ENCODE measurements around the gene GATA6. TPM values are rescaled to one million over a fixed set of nuclear protein-coding genes. Genes with fewer than 3 reads are reported as not detected.
"Not testable (repeated sequence)": the region's sequence is repeated elsewhere in the genome, so short reads cannot be mapped to it uniquely, and the experiment has no call there.

The GATA6 gene
- total and polyA plus RNA-seq, 7 experiments from 2014 or later = 0.19 to 0.44 TPM; not detected in 5

DNA sequence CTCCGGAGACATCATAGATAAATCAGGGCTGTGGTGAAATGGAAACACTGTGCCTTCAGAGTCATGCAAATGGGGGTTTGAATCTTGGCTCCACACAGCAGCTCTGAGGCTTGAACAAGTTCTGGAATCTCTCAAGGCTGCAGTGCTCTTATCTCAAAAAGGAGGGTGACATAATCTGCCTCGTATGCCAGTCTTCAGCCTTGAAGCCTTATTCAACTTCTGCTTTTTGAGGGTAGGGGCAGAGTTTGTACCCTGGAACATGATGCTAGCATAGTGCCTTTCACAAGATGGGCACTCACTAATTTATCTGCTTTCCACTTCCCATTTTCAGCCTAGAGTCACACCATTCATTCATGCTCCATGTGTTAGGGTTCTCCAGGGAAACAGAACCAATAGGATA lies 42.3 kb downstream of the GATA6 start:
- Mint-ChIP-seq H3K4me3 (no peak overlapping the region), H3K4me1 (no peaks in the 10 kb centered on the region)

DNA sequence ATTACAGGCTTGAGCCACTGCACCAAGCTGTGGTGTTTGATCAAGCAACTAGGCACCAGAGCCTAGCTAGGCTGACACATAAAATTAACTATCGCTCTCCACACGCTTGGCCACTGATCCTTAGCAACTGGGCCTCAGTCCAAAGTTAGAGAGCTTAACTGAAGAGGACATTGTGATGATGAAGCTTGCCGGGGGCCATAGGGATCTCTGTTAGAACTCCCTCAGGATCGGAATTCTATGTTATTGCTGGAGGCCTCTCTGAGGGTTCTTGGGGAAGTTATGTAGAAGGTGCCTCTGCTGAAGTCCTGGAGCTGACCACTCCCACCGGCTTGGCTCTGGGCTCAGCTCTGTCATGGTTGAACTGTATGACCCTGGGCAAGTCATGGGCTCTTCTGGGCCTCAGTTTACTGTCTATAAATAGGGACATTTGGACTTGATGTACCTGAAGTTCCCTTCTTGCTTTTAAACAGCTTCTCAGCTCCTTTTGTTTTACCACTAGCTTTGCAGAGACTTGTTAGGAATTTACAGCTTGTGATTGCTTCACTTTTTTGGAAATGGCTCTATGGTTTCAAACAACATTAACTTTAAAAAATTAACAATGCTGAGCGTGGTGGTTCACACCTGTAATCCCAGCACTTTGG lies 44.1 kb downstream of the GATA6 start:
- Histone ChIP-seq H3K27me3 (ENCODE audit: control insufficient read depth in 2 of 2, insufficient read depth in 2 of 2, low read length in 2 of 2) (no peaks in the 10 kb centered on the region), H3K9me3 (ENCODE audit: control insufficient read depth in 2 of 3, low read length in 3 of 3) (no peaks in the 10 kb centered on the region), H3K36me3 (ENCODE audit: control insufficient read depth in 2 of 3, insufficient read depth in 3 of 3, low read length in 3 of 3) (no peaks in the 10 kb centered on the region), H3K27ac (ENCODE audit: low read depth, low read length) (no peak overlapping the region), H3K4me3 (ENCODE audit: low read length) (no peak overlapping the region), H3K4me1 (ENCODE audit: control insufficient read depth in 2 of 2, insufficient read depth in 2 of 2, low read length in 2 of 2) (no peaks in the 10 kb centered on the region)
- Mint-ChIP-seq H3K27me3 (peaks cover 0 to 9% (median 6%) of the 10 kb centered on the region in 5 donors), H3K4me1 (no peaks in the 10 kb centered on the region), H3K36me3 (no peaks in the 10 kb centered on the region), H3K9me3 (peaks cover 0 to 3% (median 0%) of the 10 kb centered on the region in 11 donors), H3K4me3 (no peak overlapping the region), H3K27ac (no peak overlapping the region)
- ChIA-PET CTCF (no interaction called here), POLR2A (no interaction called here)
- ATAC-seq (no peak), DNase-seq (no peak)
- intact Hi-C loops (cut with micrococcal nuclease) = no loop called here

More for the DNA sequence above, 42.3 kb downstream of the GATA6 start:
- ATAC-seq (peak; percentile 14), DNase-seq (no peak)
- Histone ChIP-seq H3K4me1 (ENCODE audit: control insufficient read depth in 2 of 2, insufficient read depth in 2 of 2, low read length in 2 of 2) (no peaks in the 10 kb centered on the region), H3K4me3 (ENCODE audit: low read length) (no peak overlapping the region), H3K9me3 (ENCODE audit: control insufficient read depth in 2 of 3, low read length in 3 of 3) (no peaks in the 10 kb centered on the region), H3K27ac (ENCODE audit: low read depth, low read length) (no peak overlapping the region), H3K36me3 (ENCODE audit: control insufficient read depth in 2 of 3, insufficient read depth in 3 of 3, low read length in 3 of 3) (no peaks in the 10 kb centered on the region), H3K27me3 (ENCODE audit: control insufficient read depth in 2 of 2, insufficient read depth in 2 of 2, low read length in 2 of 2) (no peaks in the 10 kb centered on the region)
- no peaks in the 10 kb centered on the region for H3K36me3 Mint-ChIP-seq
- CTCF ChIA-PET = no interaction called here
- no peaks in the 10 kb centered on the region for H3K9me3 Mint-ChIP-seq
- peaks cover 3 to 12% (median 9%) of the 10 kb centered on the region in 5 donors for H3K27me3 Mint-ChIP-seq
- no peak overlapping the region for H3K27ac Mint-ChIP-seq
- intact Hi-C loops (cut with micrococcal nuclease) = no loop called here
- POLR2A ChIA-PET = no interaction called here

DNA sequence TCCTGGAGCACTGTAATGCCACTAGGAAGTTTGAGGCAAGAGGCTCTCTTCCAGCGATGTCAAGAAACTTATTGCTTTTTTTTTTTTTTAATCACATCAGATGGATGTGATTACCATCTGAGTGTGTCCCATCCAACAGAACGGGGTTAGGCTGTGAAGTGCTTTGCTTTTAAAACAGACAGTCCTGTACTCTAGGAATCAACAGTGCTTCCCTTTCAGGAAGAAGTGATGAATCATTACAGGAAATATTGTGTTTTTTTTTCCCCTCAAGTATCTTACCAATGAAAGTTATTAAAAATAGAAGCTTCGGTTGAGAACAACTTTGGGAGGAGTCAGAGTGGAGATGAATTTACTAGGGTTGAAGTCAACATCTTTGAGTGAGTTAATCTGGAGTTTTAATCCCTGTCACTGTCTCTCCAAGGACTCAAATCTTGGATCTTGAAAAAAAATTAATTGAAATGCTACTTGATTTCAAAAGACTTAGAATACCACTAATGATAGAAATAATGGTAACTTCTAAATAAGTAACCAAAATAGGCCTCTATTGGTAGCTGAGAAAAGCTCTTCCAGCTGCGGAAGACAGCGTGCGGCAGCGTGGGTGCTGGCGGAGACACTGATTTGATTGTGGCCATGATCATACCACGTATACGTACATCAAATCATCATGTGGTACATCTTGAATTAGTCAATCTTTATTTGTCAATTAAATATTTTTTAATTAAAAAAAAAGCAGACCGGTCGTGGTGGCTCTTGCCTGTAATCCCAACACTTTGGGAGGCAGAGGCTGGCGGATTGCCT lies 45.5 kb downstream of the GATA6 start:
- H3K27ac Mint-ChIP-seq = no peak overlapping the region
- no peaks in the 10 kb centered on the region for H3K4me1 Mint-ChIP-seq
- Histone ChIP-seq H3K9me3 (ENCODE audit: control insufficient read depth in 2 of 3, low read length in 3 of 3) (no peaks in the 10 kb centered on the region), H3K27me3 (ENCODE audit: control insufficient read depth in 2 of 2, insufficient read depth in 2 of 2, low read length in 2 of 2) (no peaks in the 10 kb centered on the region), H3K4me3 (ENCODE audit: low read length) (no peak overlapping the region), H3K4me1 (ENCODE audit: control insufficient read depth in 2 of 2, insufficient read depth in 2 of 2, low read length in 2 of 2) (no peaks in the 10 kb centered on the region), H3K27ac (ENCODE audit: low read depth, low read length) (no peak overlapping the region), H3K36me3 (ENCODE audit: control insufficient read depth in 2 of 3, insufficient read depth in 3 of 3, low read length in 3 of 3) (no peaks in the 10 kb centered on the region)
- H3K36me3 Mint-ChIP-seq = no peaks in the 10 kb centered on the region
- H3K9me3 Mint-ChIP-seq = peaks cover 0 to 3% (median 0%) of the 10 kb centered on the region in 11 donors
- POLR2A ChIA-PET = no interaction called here
- H3K27me3 Mint-ChIP-seq = peaks cover 0 to 11% (median 4%) of the 10 kb centered on the region in 5 donors
- DNase-seq (no peak), ATAC-seq (no peak)
- CTCF ChIA-PET = no interaction called here
- intact Hi-C loops (cut with micrococcal nuclease) = no loop called here
- no peak overlapping the region for H3K4me3 Mint-ChIP-seq

GRCh38 chr18:22218835-22219234 lies 49.4 kb downstream of the GATA6 start:
- no peak overlapping the region for H3K27ac ChIP-seq (ENCODE audit: low read depth, low read length)
- ATAC-seq (no peak), DNase-seq (no peak)
- no peaks in the 10 kb centered on the region for H3K36me3 Mint-ChIP-seq
- H3K4me3 ChIP-seq (ENCODE audit: low read length) = no peak overlapping the region
- no peak overlapping the region for H3K4me3 Mint-ChIP-seq
- no peaks in the 10 kb centered on the region for H3K9me3 ChIP-seq (ENCODE audit: control insufficient read depth in 2 of 3, low read length in 3 of 3)
- peaks cover 0 to 4% (median 0%) of the 10 kb centered on the region in 5 donors for H3K27me3 Mint-ChIP-seq
- intact Hi-C loops (cut with micrococcal nuclease) = no loop called here
- H3K27ac Mint-ChIP-seq = no peak overlapping the region
- no peaks in the 10 kb centered on the region for H3K27me3 ChIP-seq (ENCODE audit: control insufficient read depth in 2 of 2, insufficient read depth in 2 of 2, low read length in 2 of 2)
- peaks cover 0 to 5% of the 10 kb centered on the region in 2 donors for H3K4me1 ChIP-seq (ENCODE audit: control insufficient read depth in 2 of 2, insufficient read depth in 2 of 2, low read length in 2 of 2)
- H3K36me3 ChIP-seq (ENCODE audit: control insufficient read depth in 2 of 3, insufficient read depth in 3 of 3, low read length in 3 of 3) = no peaks in the 10 kb centered on the region
- CTCF ChIA-PET = no interaction called here
- H3K9me3 Mint-ChIP-seq = peaks cover 0 to 6% (median 3%) of the 10 kb centered on the region in 11 donors
- POLR2A ChIA-PET = no interaction called here
- H3K4me1 Mint-ChIP-seq = peaks cover 0 to 6% (median 4%) of the 10 kb centered on the region in 7 donors

DNA sequence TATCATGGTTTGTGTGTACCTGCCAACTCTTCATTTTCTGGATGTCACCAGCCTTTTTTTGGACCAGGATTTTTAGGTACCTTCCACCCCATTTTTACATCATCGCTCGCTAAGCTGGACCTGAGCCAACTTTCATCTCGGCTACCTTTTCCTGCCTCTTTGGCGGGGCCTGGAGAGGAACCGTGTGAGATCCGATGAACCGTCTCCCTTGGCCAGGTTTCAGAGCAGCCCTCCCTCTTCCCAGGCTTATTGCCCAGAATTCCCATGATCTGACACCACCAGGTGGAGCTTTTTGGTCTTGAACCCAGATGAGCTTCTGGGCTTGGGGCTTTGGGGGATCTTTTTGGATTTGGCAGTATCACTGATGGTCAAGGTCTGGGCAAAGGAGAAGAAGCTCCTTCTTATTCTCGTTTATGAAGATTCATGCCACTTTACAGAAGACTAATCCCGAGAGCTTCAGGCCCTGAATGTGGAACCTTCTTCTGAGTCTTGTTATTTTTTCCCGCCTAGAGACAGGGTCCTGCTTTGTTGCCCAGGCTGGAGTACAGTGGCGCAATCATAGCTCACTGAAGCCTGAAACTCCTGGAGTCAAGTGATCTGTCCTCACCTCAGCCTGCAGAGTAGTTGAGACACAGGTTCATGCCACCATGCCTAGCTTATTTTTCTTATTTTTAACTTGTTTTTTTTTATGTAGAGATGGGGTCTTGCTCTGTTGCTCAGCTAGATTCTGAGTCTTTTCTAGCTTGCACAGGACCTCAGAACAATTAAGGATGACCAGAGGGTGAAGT lies 50.4 kb downstream of the GATA6 start:
- POLR2A ChIA-PET = no interaction called here
- no peaks in the 10 kb centered on the region for H3K36me3 ChIP-seq (ENCODE audit: control insufficient read depth in 2 of 3, insufficient read depth in 3 of 3, low read length in 3 of 3)
- no peak overlapping the region for H3K4me3 Mint-ChIP-seq
- H3K4me1 Mint-ChIP-seq = peaks cover 0 to 6% (median 4%) of the 10 kb centered on the region in 7 donors
- no peaks in the 10 kb centered on the region for H3K36me3 Mint-ChIP-seq
- H3K27me3 ChIP-seq (ENCODE audit: control insufficient read depth in 2 of 2, insufficient read depth in 2 of 2, low read length in 2 of 2) = no peaks in the 10 kb centered on the region
- no peak for DNase-seq
- CTCF ChIA-PET = interaction anchor here (0.6 kb wide), 1 partner anchor 92 kb away, joined by 3 read pairs; no protein-coding TSS in a partner anchor
- ATAC-seq = no peak
- intact Hi-C loops (cut with micrococcal nuclease) = no loop called here
- H3K4me1 ChIP-seq (ENCODE audit: control insufficient read depth in 2 of 2, insufficient read depth in 2 of 2, low read length in 2 of 2) = peaks cover 0 to 5% of the 10 kb centered on the region in 2 donors
- no peaks in the 10 kb centered on the region for H3K9me3 ChIP-seq (ENCODE audit: control insufficient read depth in 2 of 3, low read length in 3 of 3)
- no peak overlapping the region for H3K4me3 ChIP-seq (ENCODE audit: low read length)
- H3K9me3 Mint-ChIP-seq = peaks cover 0 to 6% (median 3%) of the 10 kb centered on the region in 11 donors
- no peak overlapping the region for H3K27ac Mint-ChIP-seq
- H3K27ac ChIP-seq (ENCODE audit: low read depth, low read length) = no peak overlapping the region
- H3K27me3 Mint-ChIP-seq = peaks cover 0 to 4% (median 0%) of the 10 kb centered on the region in 5 donors

DNA sequence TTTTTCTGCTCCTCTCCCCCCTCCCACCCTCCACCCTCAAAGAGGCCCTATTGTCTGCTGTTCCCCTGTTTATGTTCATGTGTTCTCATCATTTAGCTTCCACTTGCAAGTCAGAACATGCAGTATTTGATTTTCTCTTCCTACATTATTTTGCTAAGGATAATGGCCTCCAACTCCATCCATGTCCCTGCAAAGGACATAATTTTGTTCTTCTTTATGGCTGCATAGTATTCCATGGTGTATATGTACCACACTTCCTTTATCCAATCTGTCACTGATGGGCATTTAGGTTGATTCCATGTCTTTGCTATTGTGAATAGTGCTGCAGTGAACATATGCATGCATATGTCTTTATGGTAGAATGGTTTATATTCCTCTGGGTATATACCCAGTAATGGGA lies 51.2 kb downstream of the GATA6 start:
- H3K4me1 Mint-ChIP-seq; ATAC-seq; DNase-seq; CTCF ChIA-PET; H3K36me3 ChIP-seq (ENCODE audit: control insufficient read depth in 2 of 3, insufficient read depth in 3 of 3, low read length in 3 of 3); H3K9me3 Mint-ChIP-seq; H3K27me3 Mint-ChIP-seq; H3K27me3 ChIP-seq (ENCODE audit: control insufficient read depth in 2 of 2, insufficient read depth in 2 of 2, low read length in 2 of 2); H3K4me1 ChIP-seq (ENCODE audit: control insufficient read depth in 2 of 2, insufficient read depth in 2 of 2, low read length in 2 of 2); H3K4me3 ChIP-seq (ENCODE audit: low read length); intact Hi-C loops (cut with micrococcal nuclease); H3K4me3 Mint-ChIP-seq; POLR2A ChIA-PET; H3K36me3 Mint-ChIP-seq; H3K27ac ChIP-seq (ENCODE audit: low read depth, low read length); H3K27ac Mint-ChIP-seq; H3K9me3 ChIP-seq (ENCODE audit: control insufficient read depth in 2 of 3, low read length in 3 of 3): not testable (repeated sequence)
